HepG2 (cell line): ENCODE measurements around the gene TTC22. TPM values are rescaled to one million over a fixed set of nuclear protein-coding genes. Genes with fewer than 3 reads are reported as not detected.

ENCODE experiments used
- ARID4A ChIP-seq: sonication (generic); formaldehyde crosslinking; IDR thresholded peaks from 2 replicates; pipeline ENCODE4 v1.5.0; 2020; ENCODE audit warnings: mild to moderate bottlenecking, missing genetic modification reagents, borderline replicate concordance
- EEA1 ChIP-seq: sonication (generic); formaldehyde crosslinking; IDR thresholded peaks from 2 replicates; pipeline ENCODE4 v1.5.1; 2020; ENCODE audit warnings: mild to moderate bottlenecking, missing genetic modification reagents, borderline replicate concordance
- GRHL1 ChIP-seq: sonication (generic); formaldehyde crosslinking; conservative IDR thresholded peaks from 2 replicates; pipeline ENCODE4 v1.8.0; 2022; ENCODE audit warnings: missing genetic modification reagents
- HDAC2 ChIP-seq: sonication (generic); formaldehyde crosslinking; IDR thresholded peaks from 2 replicates; pipeline ENCODE4 v1.4.0; 2020; ENCODE audit warnings: missing genetic modification reagents
- MAFK ChIP-seq, 2 experiments: IDR thresholded peaks in 1 of 2; conservative IDR thresholded peaks in 1 of 2; 2 replicates each; pipeline ENCODE4 v1.6.1; 2011; ENCODE audit warnings: improper control_type of control experiment in 2 of 2, low read length in 2 of 2
- MAZ ChIP-seq, 2 experiments: sonication (generic) in 1 of 2; formaldehyde crosslinking in 1 of 2; IDR thresholded peaks; 2 replicates each; pipeline versions ENCODE4 v1.5.0 to v1.6.1; 2012 to 2020; ENCODE audit warnings: low read depth in 2 of 2, mild to moderate bottlenecking in 2 of 2, borderline replicate concordance in 1 of 2, improper control_type of control experiment in 1 of 2, low read length in 1 of 2, missing genetic modification reagents in 1 of 2, moderate library complexity in 1 of 2
- PAXIP1 ChIP-seq: sonication (generic); formaldehyde crosslinking; conservative IDR thresholded peaks from 2 replicates; pipeline ENCODE4 v1.4.0; 2020; ENCODE audit warnings: mild to moderate bottlenecking, missing genetic modification reagents, moderate library complexity
- POLR2AphosphoS2 ChIP-seq: IDR thresholded peaks from 2 replicates; pipeline ENCODE4 v1.6.1; 2011; ENCODE audit warnings: low read depth, low read length, improper control_type of control experiment
- RBFOX2 ChIP-seq: fragments of 200-400 bp; formaldehyde crosslinking; IDR thresholded peaks from 2 replicates; pipeline ENCODE4 v1.6.1; 2017; ENCODE audit warnings: low read depth, mild to moderate bottlenecking, low read length
- ZNF225 ChIP-seq: sonication (generic); formaldehyde crosslinking; IDR thresholded peaks from 2 replicates; pipeline ENCODE4 v1.4.0; 2020; ENCODE audit warnings: mild to moderate bottlenecking, missing genetic modification reagents
- ZNF296 ChIP-seq: sonication (generic); formaldehyde crosslinking; conservative IDR thresholded peaks from 2 replicates; pipeline ENCODE4 v1.5.0; 2020; ENCODE audit warnings: mild to moderate bottlenecking, missing genetic modification reagents
- ZNF431 ChIP-seq: sonication (generic); formaldehyde crosslinking; IDR thresholded peaks from 2 replicates; pipeline ENCODE4 v1.9.0; 2022; ENCODE audit warnings: missing genetic modification reagents, low read depth, mild to moderate bottlenecking, borderline replicate concordance
- ZNF512 ChIP-seq: sonication (generic); formaldehyde crosslinking; IDR thresholded peaks from 2 replicates; pipeline ENCODE4 v1.4.0; 2020; ENCODE audit warnings: mild to moderate bottlenecking, missing genetic modification reagents
- ZNF616 ChIP-seq: sonication (generic); formaldehyde crosslinking; IDR thresholded peaks from 2 replicates; pipeline ENCODE4 v1.5.0; 2020; ENCODE audit warnings: low read depth, mild to moderate bottlenecking, missing genetic modification reagents
- ZNF672 ChIP-seq: sonication (generic); formaldehyde crosslinking; IDR thresholded peaks from 2 replicates; pipeline ENCODE4 v1.8.1; 2022; ENCODE audit warnings: missing genetic modification reagents
- ZNF747 ChIP-seq: sonication (generic); formaldehyde crosslinking; IDR thresholded peaks from 2 replicates; pipeline ENCODE4 v1.8.1; 2023; ENCODE audit warnings: missing genetic modification reagents, mild to moderate bottlenecking, borderline replicate concordance
- polyA plus RNA-seq, 8 experiments: library from polyadenylated mRNA; depleted of rRNA in 3 of 8; stranded (reverse) in 7 of 8; unstranded in 1 of 8; fragments of >200 nt; fragmentation: Illumina TruSeq in 4 of 8; extraction: Trizol in 4 of 8; gene quantifications; 2 replicates each; pipeline versions ENCODE4 v1.2.1 to v1.2.3, GENCODE V29; 2011 to 2016; ENCODE audit warnings: low read depth in 4 of 8, missing spikeins in 1 of 8, mixed read lengths in 1 of 8; ENCODE audit not compliant: insufficient read depth in 1 of 8
- total RNA-seq, 5 experiments: library from RNA; depleted of rRNA; stranded (reverse); fragments of >200 nt; fragmentation: Illumina TruSeq; extraction: Trizol; gene quantifications; 2 replicates each; pipeline ENCODE4 v1.2.3, GENCODE V29; 2016; ENCODE audit warnings: low read depth in 1 of 5

The TTC22 gene
- total and polyA plus RNA-seq, 2 of the 13 experiments (the other 11 are each of a cell fraction or from before 2014, with no cell fraction given): not detected

GRCh38 chr1:54764133-54764921 is 36.8 kb downstream of the TTC22 start, which contains the start of gene PARS2 (continued):
- TF ChIP-seq ZNF672 (CRISPR knock-in tag): no peak
- TF ChIP-seq ZNF225: 0 out of 2 replicates have a peak, but pooled peaks have one; percentile 40
- no peak for TF ChIP-seq ZNF296 (CRISPR knock-in tag)
- no peak for TF ChIP-seq EEA1
- TF ChIP-seq MAFK (conservative IDR thresholded peaks at IDR 0.05 in 1 of 2, IDR thresholded peaks at IDR 0.05 in 1 of 2; ENCODE audit: low read length in 2 of 2): no peak
- TF ChIP-seq ZNF616: 0 out of 2 replicates have a peak, but pooled peaks have one; percentile 68
- no peak for TF ChIP-seq ZNF431 (CRISPR knock-in tag)
- TF ChIP-seq ARID4A (CRISPR knock-in tag): peak; percentile 95
- TF ChIP-seq HDAC2 (CRISPR knock-in tag): no peak
- TF ChIP-seq RBFOX2: peak; percentile 96
- TF ChIP-seq POLR2AphosphoS2: no peak; the same call in 1 of the 2 replicates
- TF ChIP-seq MAZ (IDR thresholded peaks at IDR 0.05; ENCODE audit: borderline replicate concordance, low read depth, low read length): 0 out of 2 replicates have a peak, but pooled peaks have one; percentile 45
- peak; percentile 93 for TF ChIP-seq MAZ (CRISPR knock-in tag; IDR thresholded peaks at IDR 0.05; ENCODE audit: low read depth)
- no peak for TF ChIP-seq GRHL1
- peak; percentile 37; the same call in 1 of the 2 replicates for TF ChIP-seq ZNF747 (CRISPR knock-in tag)
- no peak; the same call in 1 of the 2 replicates for TF ChIP-seq PAXIP1 (CRISPR knock-in tag)
- TF ChIP-seq ZNF512 (CRISPR knock-in tag): no peak
